WTC11 (cell line): ENCODE data around the gene TAF10. TPM values are rescaled to one million over a fixed set of nuclear protein-coding genes. Genes with fewer than 3 reads are reported as not detected.

Experiments
- ATAC-seq: fragments of 200-7000 bp; cut with Tn5 transposase; 2 replicates; pipeline ENCODE4 v1.10.0; 2021; ENCODE audit warnings: mild to moderate bottlenecking, moderate library complexity
- CTCF ChIA-PET: fragments of 300-600 bp; sonication (Branson Sonifier 250); formaldehyde crosslinking; loops from one replicate; lab custom pipeline; 2021; ENCODE audit warnings: antibody characterized with exemption; lab: Charles Lee
- POLR2A ChIA-PET: fragments of 350-600 bp; sonication (Branson Sonifier 250); formaldehyde crosslinking; loops from one replicate; lab custom pipeline; 2021; ENCODE audit warnings: antibody characterized with exemption; lab: Charles Lee
- DNase-seq: peaks from one replicate; pipeline ENCODE4 v3.0.0; 2021; ENCODE audit warnings: low spot score
- H3K27ac Mint-ChIP-seq: 2 replicates; pipeline ENCODE4 v1.8.0; 2021; ENCODE audit warnings: mixed read lengths
- H3K27me3 Mint-ChIP-seq: 2 replicates; pipeline ENCODE4 v1.8.0; 2021; ENCODE audit warnings: low read depth, mild to moderate bottlenecking, moderate library complexity, mixed read lengths
- H3K36me3 Mint-ChIP-seq: 2 replicates; pipeline ENCODE4 v1.8.0; 2021; ENCODE audit warnings: mixed read lengths
- H3K4me1 Mint-ChIP-seq: 2 replicates; pipeline ENCODE4 v1.8.0; 2022; ENCODE audit warnings: mixed read lengths
- H3K4me3 Mint-ChIP-seq: 2 replicates; pipeline ENCODE4 v1.8.0; 2021; ENCODE audit warnings: mild to moderate bottlenecking, moderate library complexity, mixed read lengths
- H3K9me3 Mint-ChIP-seq: 2 replicates; pipeline ENCODE4 v1.8.0; 2021; ENCODE audit warnings: mixed read lengths
- AFF4 ChIP-seq: sonication (generic); formaldehyde crosslinking; IDR thresholded peaks from 2 replicates; pipeline ENCODE4 v1.8.1; 2023; ENCODE audit warnings: mild to moderate bottlenecking, missing genetic modification reagents, borderline replicate concordance
- ATF3 ChIP-seq: sonication (generic); formaldehyde crosslinking; conservative IDR thresholded peaks from 2 replicates; pipeline ENCODE4 v1.8.1; 2022; ENCODE audit warnings: mild to moderate bottlenecking, missing genetic modification reagents
- ELF4 ChIP-seq: sonication (generic); formaldehyde crosslinking; IDR thresholded peaks from 2 replicates; pipeline ENCODE4 v1.8.1; 2022; ENCODE audit warnings: low read depth, mild to moderate bottlenecking, moderate library complexity, missing genetic modification reagents
- FOXJ3 ChIP-seq: sonication (generic); formaldehyde crosslinking; IDR thresholded peaks from 2 replicates; pipeline ENCODE4 v1.9.0; 2021; ENCODE audit warnings: missing genetic modification reagents, mild to moderate bottlenecking, borderline replicate concordance
- MYBL2 ChIP-seq: sonication (generic); formaldehyde crosslinking; IDR thresholded peaks from 2 replicates; pipeline ENCODE4 v1.8.1; 2023; ENCODE audit warnings: mild to moderate bottlenecking, moderate library complexity, missing genetic modification reagents
- OVOL2 ChIP-seq: fragments of 250-450 bp; sonication (Bioruptor Pico); IDR thresholded peaks from 2 replicates; pipeline ENCODE4 v1.9.0; 2021; ENCODE audit warnings: mild to moderate bottlenecking, borderline replicate concordance
- PRDM15 ChIP-seq: sonication (generic); formaldehyde crosslinking; IDR thresholded peaks from 2 replicates; pipeline ENCODE4 v1.8.0; 2022; ENCODE audit warnings: missing genetic modification reagents
- USF2 ChIP-seq: sonication (generic); formaldehyde crosslinking; IDR thresholded peaks from 2 replicates; pipeline ENCODE4 v1.8.1; 2023; ENCODE audit warnings: mild to moderate bottlenecking, missing genetic modification reagents, moderate library complexity
- ZNF263 ChIP-seq: sonication (generic); formaldehyde crosslinking; IDR thresholded peaks from 2 replicates; pipeline ENCODE4 v1.8.1; 2022; ENCODE audit warnings: low read depth, mild to moderate bottlenecking, moderate library complexity, missing genetic modification reagents
- ZNF423 ChIP-seq: fragments of 250-450 bp; sonication (Bioruptor Pico); IDR thresholded peaks from 2 replicates; pipeline ENCODE4 v2.1.2; 2022; ENCODE audit warnings: mild to moderate bottlenecking, moderate library complexity
- total RNA-seq: library from RNA; stranded (reverse); gene quantifications from 3 replicates; pipeline ENCODE4 v1.2.3, GENCODE V29; 2021
- TF ChIP-seq, protein P1 (sequence below): fragments of 250-450 bp; sonication (Bioruptor Pico); conservative IDR thresholded peaks from 2 replicates; pipeline ENCODE4 v1.9.0; 2021; ENCODE audit warnings: mild to moderate bottlenecking
- TF ChIP-seq, protein P2 (sequence below): sonication (generic); formaldehyde crosslinking; IDR thresholded peaks from 2 replicates; pipeline ENCODE4 v1.8.1; 2023; ENCODE audit warnings: mild to moderate bottlenecking, missing genetic modification reagents
- TF ChIP-seq, protein P3 (sequence below): fragments of 250-450 bp; sonication (Bioruptor Pico); IDR thresholded peaks from 2 replicates; pipeline ENCODE4 v1.9.0; 2021; ENCODE audit warnings: mild to moderate bottlenecking
- TF ChIP-seq, protein P4 (sequence below): fragments of 250-450 bp; sonication (Bioruptor Pico); IDR thresholded peaks from 2 replicates; pipeline ENCODE4 v2.1.2; 2022; ENCODE audit warnings: mild to moderate bottlenecking, moderate library complexity
- TF ChIP-seq, protein P5 (sequence below): fragments of 250-450 bp; sonication (Bioruptor Pico); IDR thresholded peaks from 2 replicates; pipeline ENCODE4 v1.8.0; 2021; ENCODE audit warnings: mild to moderate bottlenecking

Gene TAF10
- total RNA-seq, 1 experiment from 2014 or later = 165 TPM

- TF ChIP-seq AFF4 (CRISPR knock-in tag) (no peak), ELF4 (CRISPR knock-in tag) (no peak), USF2 (CRISPR knock-in tag) (no peak), OVOL2 (CRISPR knock-in tag) (no peak), ZNF423 (CRISPR knock-in tag) (no peak)
- TF ChIP-seq, protein P1, sequence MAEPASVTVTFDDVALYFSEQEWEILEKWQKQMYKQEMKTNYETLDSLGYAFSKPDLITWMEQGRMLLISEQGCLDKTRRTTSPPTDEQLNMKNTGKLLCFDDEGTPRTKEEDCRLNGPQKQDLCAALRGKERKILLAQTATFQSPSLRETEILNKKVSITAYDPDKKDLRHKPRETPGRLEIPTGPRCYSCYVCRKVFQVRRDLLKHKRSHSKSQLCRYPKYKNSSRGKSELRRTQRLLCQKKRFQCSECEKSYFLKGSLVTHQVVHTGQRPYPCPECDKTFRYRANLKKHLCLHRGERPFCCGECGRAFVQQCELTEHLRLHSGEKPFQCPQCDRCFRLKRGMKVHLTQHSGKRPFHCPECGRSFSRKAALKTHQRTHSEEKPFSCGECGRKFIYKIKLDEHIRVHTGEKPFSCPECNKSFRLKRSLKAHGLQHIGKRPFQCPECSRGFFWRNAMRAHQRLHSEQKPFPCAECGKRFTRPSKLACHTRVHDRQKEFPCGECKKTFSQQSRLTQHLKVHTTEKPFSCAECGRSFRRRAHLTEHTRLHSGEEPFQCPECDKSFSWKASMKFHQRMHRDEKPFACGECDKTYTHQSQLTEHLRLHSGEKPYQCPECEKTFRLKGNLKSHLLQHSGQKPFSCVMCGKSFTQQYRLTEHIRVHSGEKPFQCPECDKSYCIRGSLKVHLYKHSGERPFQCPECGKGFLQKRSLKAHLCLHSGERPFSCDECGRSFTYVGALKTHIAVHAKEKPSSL (CRISPR knock-in tag) = no peak
- TF ChIP-seq, protein P2, sequence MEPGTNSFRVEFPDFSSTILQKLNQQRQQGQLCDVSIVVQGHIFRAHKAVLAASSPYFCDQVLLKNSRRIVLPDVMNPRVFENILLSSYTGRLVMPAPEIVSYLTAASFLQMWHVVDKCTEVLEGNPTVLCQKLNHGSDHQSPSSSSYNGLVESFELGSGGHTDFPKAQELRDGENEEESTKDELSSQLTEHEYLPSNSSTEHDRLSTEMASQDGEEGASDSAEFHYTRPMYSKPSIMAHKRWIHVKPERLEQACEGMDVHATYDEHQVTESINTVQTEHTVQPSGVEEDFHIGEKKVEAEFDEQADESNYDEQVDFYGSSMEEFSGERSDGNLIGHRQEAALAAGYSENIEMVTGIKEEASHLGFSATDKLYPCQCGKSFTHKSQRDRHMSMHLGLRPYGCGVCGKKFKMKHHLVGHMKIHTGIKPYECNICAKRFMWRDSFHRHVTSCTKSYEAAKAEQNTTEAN = no peak
Measured at GRCh38 chr11:6636480-6636879, 24.5 kb upstream of the TAF10 start (continued).

- CTCF ChIA-PET = interaction anchor here (0.6 to 0.8 kb wide), 2 partner anchors 32 to 104 kb away, joined by 3 to 4 read pairs; no protein-coding TSS in a partner anchor
- Mint-ChIP-seq H3K27ac (no peak overlapping the region), H3K27me3 (peaks cover 22% of the 10 kb centered on the region), H3K4me1 (0 out of 2 replicates have a peak, but pooled peaks cover 3% of the 10 kb centered on the region), H3K36me3 (no peaks in the 10 kb centered on the region), H3K4me3 (no peak overlapping the region), H3K9me3 (no peaks in the 10 kb centered on the region)
- POLR2A ChIA-PET = interaction anchor here (0.6 kb wide), 1 partner anchor 16 kb away, joined by 3 read pairs; the partner anchor contains the start of gene TPP1
- DNase-seq = no peak
- no peak for ATAC-seq
- TF ChIP-seq, protein P3, sequence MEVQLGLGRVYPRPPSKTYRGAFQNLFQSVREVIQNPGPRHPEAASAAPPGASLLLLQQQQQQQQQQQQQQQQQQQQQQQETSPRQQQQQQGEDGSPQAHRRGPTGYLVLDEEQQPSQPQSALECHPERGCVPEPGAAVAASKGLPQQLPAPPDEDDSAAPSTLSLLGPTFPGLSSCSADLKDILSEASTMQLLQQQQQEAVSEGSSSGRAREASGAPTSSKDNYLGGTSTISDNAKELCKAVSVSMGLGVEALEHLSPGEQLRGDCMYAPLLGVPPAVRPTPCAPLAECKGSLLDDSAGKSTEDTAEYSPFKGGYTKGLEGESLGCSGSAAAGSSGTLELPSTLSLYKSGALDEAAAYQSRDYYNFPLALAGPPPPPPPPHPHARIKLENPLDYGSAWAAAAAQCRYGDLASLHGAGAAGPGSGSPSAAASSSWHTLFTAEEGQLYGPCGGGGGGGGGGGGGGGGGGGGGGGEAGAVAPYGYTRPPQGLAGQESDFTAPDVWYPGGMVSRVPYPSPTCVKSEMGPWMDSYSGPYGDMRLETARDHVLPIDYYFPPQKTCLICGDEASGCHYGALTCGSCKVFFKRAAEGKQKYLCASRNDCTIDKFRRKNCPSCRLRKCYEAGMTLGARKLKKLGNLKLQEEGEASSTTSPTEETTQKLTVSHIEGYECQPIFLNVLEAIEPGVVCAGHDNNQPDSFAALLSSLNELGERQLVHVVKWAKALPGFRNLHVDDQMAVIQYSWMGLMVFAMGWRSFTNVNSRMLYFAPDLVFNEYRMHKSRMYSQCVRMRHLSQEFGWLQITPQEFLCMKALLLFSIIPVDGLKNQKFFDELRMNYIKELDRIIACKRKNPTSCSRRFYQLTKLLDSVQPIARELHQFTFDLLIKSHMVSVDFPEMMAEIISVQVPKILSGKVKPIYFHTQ = no peak
- TF ChIP-seq ZNF263 (CRISPR knock-in tag) = no peak
- TF ChIP-seq, protein P4, sequence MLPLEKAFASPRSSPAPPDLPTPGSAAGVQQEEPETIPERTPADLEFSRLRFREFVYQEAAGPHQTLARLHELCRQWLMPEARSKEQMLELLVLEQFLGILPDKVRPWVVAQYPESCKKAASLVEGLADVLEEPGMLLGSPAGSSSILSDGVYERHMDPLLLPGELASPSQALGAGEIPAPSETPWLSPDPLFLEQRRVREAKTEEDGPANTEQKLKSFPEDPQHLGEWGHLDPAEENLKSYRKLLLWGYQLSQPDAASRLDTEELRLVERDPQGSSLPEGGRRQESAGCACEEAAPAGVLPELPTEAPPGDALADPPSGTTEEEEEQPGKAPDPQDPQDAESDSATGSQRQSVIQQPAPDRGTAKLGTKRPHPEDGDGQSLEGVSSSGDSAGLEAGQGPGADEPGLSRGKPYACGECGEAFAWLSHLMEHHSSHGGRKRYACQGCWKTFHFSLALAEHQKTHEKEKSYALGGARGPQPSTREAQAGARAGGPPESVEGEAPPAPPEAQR (CRISPR knock-in tag) = no peak
- TF ChIP-seq MYBL2 (CRISPR knock-in tag) = no peak
- TF ChIP-seq, protein P5, sequence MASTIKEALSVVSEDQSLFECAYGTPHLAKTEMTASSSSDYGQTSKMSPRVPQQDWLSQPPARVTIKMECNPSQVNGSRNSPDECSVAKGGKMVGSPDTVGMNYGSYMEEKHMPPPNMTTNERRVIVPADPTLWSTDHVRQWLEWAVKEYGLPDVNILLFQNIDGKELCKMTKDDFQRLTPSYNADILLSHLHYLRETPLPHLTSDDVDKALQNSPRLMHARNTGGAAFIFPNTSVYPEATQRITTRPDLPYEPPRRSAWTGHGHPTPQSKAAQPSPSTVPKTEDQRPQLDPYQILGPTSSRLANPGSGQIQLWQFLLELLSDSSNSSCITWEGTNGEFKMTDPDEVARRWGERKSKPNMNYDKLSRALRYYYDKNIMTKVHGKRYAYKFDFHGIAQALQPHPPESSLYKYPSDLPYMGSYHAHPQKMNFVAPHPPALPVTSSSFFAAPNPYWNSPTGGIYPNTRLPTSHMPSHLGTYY (CRISPR knock-in tag) = no peak
- no peak for TF ChIP-seq FOXJ3 (CRISPR knock-in tag)
- no peak for TF ChIP-seq PRDM15
- TF ChIP-seq ATF3 = no peak
Measured at GRCh38 chr11:6635082-6635932, 23.3 kb upstream of the TAF10 start.
